GM19238 (cell line): ENCODE results near the gene CPSF7.
"Not testable (repeated sequence)": the region's sequence is repeated elsewhere in the genome, so short reads cannot be mapped to it uniquely, and the experiment has no call there.

Experiments used
- DNase-seq: peaks from one replicate; pipeline ENCODE4 v3.0.0; 2011; ENCODE audit warnings: low spot score; ENCODE audit not compliant: insufficient read length

The CPSF7 gene

GRCh38 chr11:61429691-61430582 is at the start of gene CPSF7, which contains the start of gene SDHAF2:
Gene CPSF7, minus strand, starts transcription at chr11:61429975. Its CDS starts 740 bp downstream, at chr11:61429235.
Gene SDHAF2, plus strand, starts transcription at chr11:61430124. Its CDS starts 23 bp downstream, at chr11:61430147.
- peak; percentile 94 for DNase-seq

GRCh38 chr11:61477727-61478148 is 48.0 kb upstream of the CPSF7 start:
- DNase-seq: peak; percentile 60

GRCh38 chr11:61477126-61477525 is 47.4 kb upstream of the CPSF7 start:
- DNase-seq: no peak

GRCh38 chr11:61476371-61476770 is 46.6 kb upstream of the CPSF7 start:
- no peak for DNase-seq

- no peak for DNase-seq
These were observed 45.7 kb upstream of the CPSF7 start for GRCh38 chr11:61475433-61475832.

- no peak for DNase-seq
These were observed 44.4 kb upstream of the CPSF7 start for GRCh38 chr11:61474013-61474643.

- DNase-seq: no peak
These were observed 43.7 kb upstream of the CPSF7 start for GRCh38 chr11:61473370-61474012.

GRCh38 chr11:61472868-61473267 is 43.1 kb upstream of the CPSF7 start:
- no peak for DNase-seq

GRCh38 chr11:61472282-61472681 is 42.5 kb upstream of the CPSF7 start:
- DNase-seq: no peak

GRCh38 chr11:61468002-61468401 is 38.2 kb upstream of the CPSF7 start:
- DNase-seq: no peak

- not testable (repeated sequence) for DNase-seq
These were observed 37.8 kb upstream of the CPSF7 start for GRCh38 chr11:61467602-61468001.

GRCh38 chr11:61460986-61461385 is 31.2 kb upstream of the CPSF7 start:
- no peak for DNase-seq

GRCh38 chr11:61460474-61460881 is 30.7 kb upstream of the CPSF7 start:
- DNase-seq: no peak

- no peak for DNase-seq
These were observed 24.7 kb upstream of the CPSF7 start for GRCh38 chr11:61454520-61454919.

- DNase-seq: no peak
These were observed 23.9 kb upstream of the CPSF7 start for GRCh38 chr11:61453695-61454094.

- no peak for DNase-seq
These were observed 23.1 kb upstream of the CPSF7 start for GRCh38 chr11:61452825-61453224.

GRCh38 chr11:61448552-61448927 is 18.8 kb upstream of the CPSF7 start:
- no peak for DNase-seq

GRCh38 chr11:61447601-61448551 is 18.1 kb upstream of the CPSF7 start:
- DNase-seq: no peak

- peak; percentile 65 for DNase-seq
These were observed 16.5 kb upstream of the CPSF7 start for GRCh38 chr11:61446211-61446651.

- no peak for DNase-seq
These were observed 15.7 kb upstream of the CPSF7 start for GRCh38 chr11:61445516-61445915.

- DNase-seq: no peak
These were observed 12.8 kb upstream of the CPSF7 start for GRCh38 chr11:61442616-61443015.
